Coronary artery (tissue), 2 donors: ENCODE measurements around the gene LPAR6.

Source experiments
- DNase-seq: peaks from one replicate; pipeline ENCODE4 v3.0.0-alpha.2; 2017; ENCODE audit warnings: low spot score
- H3K27ac ChIP-seq, 2 donors: fragments of 200-600 bp; sonication (generic); one replicate each; pipeline ENCODE4 v1.5.1; 2016 to 2019
- H3K4me3 ChIP-seq: fragments of 200-600 bp; sonication (generic); 2 replicates; pipeline ENCODE4 v1.5.1; 2016; ENCODE audit warnings: mild to moderate bottlenecking, moderate library complexity
- TF ChIP-seq, protein P1 (sequence below): fragments of 200-600 bp; sonication (generic); IDR thresholded peaks from one replicate; pipeline ENCODE4 v1.5.1; 2019; ENCODE audit warnings: antibody characterized with exemption

Gene LPAR6

GRCh38 chr13:48377857-48378256, 35.1 kb downstream of the LPAR6 start:
- DNase-seq = no peak
- Histone ChIP-seq H3K27ac (no peak overlapping the region), H3K4me3 (no peak overlapping the region)
- TF ChIP-seq, protein P1, sequence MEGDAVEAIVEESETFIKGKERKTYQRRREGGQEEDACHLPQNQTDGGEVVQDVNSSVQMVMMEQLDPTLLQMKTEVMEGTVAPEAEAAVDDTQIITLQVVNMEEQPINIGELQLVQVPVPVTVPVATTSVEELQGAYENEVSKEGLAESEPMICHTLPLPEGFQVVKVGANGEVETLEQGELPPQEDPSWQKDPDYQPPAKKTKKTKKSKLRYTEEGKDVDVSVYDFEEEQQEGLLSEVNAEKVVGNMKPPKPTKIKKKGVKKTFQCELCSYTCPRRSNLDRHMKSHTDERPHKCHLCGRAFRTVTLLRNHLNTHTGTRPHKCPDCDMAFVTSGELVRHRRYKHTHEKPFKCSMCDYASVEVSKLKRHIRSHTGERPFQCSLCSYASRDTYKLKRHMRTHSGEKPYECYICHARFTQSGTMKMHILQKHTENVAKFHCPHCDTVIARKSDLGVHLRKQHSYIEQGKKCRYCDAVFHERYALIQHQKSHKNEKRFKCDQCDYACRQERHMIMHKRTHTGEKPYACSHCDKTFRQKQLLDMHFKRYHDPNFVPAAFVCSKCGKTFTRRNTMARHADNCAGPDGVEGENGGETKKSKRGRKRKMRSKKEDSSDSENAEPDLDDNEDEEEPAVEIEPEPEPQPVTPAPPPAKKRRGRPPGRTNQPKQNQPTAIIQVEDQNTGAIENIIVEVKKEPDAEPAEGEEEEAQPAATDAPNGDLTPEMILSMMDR = no peak

DNA sequence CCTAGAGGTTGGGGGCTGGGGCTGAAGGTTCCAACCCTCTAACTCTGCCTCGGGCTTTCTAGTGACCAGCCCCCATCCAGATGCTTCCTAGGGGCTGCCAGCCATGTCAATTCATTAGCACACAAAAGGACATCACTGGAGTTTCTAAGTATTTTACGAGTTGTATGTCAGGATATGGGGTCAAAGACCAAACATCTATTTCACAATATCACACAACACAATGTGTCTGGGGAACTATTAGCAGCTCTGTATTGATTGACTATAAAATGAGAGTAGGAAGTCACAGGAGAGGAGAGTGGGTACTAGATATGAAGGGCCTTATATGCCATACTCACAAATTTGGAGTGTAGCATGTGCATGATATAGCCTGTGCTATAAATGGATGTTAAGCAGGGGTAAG, 42.1 kb downstream of the LPAR6 start:
- TF ChIP-seq, protein P1 = no peak
- no peak overlapping the region for H3K27ac ChIP-seq
- no peak for DNase-seq
- no peak overlapping the region for H3K4me3 ChIP-seq

DNA sequence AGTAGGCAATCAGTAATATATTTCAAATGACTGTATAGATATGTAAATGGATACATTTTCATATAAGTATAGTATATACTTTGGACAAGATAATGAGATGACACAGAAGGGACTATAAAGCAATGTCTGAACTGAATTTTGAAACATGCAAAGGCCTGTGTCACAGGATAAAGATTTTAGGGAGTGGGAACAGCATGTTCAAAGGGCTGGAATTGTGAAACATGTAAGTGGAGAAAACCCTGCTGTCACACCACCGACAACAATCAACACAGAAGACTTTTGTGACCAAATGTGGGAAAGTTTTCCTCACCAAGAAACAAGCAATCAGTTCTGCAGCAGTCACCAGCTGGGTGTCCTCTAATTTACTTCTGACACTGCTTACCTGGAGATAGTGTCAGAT, 42.9 kb downstream of the LPAR6 start:
- TF ChIP-seq, protein P1 = no peak
- Histone ChIP-seq H3K4me3 (no peak overlapping the region), H3K27ac (no peak overlapping the region)
- DNase-seq = no peak
